GM12865 (cell line): ENCODE results near the gene SLC15A2.

ENCODE experiments used
- DNase-seq: peaks from one replicate; pipeline ENCODE4 v3.0.0; 2010; ENCODE audit warnings: low read depth
- H3K4me3 ChIP-seq: 2 replicates; pipeline ENCODE4 v1.5.1; 2011; ENCODE audit warnings: mild to moderate bottlenecking, low read depth, low read length, control low read depth
- TF ChIP-seq, protein P1 (sequence below): IDR thresholded peaks from 2 replicates; pipeline ENCODE4 v1.5.1; 2011; ENCODE audit warnings: low read length, control low read depth, low read depth, inconsistent platforms; ENCODE audit not compliant: insufficient read depth; ENCODE audit errors: missing control alignments

The SLC15A2 gene

DNA sequence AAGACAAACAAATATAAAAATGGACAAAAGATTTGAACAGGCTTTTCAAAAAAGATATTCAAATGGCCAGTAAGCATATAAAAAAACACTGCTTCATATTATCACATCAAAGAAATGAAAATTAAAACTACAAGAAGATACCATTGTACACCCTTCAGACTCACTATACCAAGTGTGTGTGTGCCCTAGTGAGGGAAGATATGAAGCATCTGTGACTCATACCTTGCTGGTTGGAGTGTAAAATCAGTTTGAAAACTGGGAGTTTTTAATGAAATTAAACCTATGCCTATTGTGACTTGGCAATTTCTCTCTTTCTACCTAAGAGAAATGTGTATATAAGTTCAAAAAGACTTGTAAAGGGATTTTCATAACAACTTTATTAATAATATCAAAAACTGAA, 23.5 kb upstream of the SLC15A2 start:
- no peak for DNase-seq
- no peak overlapping the region for H3K4me3 ChIP-seq
- TF ChIP-seq, protein P1, sequence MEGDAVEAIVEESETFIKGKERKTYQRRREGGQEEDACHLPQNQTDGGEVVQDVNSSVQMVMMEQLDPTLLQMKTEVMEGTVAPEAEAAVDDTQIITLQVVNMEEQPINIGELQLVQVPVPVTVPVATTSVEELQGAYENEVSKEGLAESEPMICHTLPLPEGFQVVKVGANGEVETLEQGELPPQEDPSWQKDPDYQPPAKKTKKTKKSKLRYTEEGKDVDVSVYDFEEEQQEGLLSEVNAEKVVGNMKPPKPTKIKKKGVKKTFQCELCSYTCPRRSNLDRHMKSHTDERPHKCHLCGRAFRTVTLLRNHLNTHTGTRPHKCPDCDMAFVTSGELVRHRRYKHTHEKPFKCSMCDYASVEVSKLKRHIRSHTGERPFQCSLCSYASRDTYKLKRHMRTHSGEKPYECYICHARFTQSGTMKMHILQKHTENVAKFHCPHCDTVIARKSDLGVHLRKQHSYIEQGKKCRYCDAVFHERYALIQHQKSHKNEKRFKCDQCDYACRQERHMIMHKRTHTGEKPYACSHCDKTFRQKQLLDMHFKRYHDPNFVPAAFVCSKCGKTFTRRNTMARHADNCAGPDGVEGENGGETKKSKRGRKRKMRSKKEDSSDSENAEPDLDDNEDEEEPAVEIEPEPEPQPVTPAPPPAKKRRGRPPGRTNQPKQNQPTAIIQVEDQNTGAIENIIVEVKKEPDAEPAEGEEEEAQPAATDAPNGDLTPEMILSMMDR, result no peak

DNA sequence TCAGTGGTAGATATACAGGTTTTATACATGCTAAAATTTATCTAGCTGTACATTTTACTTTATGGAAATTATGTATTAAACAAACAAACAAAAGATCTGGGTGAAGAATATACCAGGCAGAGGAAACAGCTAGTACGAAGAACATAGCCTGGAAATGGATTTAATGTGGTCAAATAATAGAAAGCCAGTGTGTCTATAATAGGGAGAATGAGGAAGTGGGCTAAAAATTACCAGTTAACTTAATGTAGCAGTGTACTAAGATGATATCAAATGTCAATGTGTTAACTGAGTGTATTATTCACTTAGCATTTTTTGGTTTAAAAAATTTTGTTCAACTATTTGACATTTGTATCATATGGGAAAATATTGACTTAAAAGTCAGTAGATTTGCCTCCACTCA, 22.8 kb upstream of the SLC15A2 start:
- TF ChIP-seq, protein P1, result no peak
- H3K4me3 ChIP-seq, result no peak overlapping the region
- DNase-seq, result no peak

DNA sequence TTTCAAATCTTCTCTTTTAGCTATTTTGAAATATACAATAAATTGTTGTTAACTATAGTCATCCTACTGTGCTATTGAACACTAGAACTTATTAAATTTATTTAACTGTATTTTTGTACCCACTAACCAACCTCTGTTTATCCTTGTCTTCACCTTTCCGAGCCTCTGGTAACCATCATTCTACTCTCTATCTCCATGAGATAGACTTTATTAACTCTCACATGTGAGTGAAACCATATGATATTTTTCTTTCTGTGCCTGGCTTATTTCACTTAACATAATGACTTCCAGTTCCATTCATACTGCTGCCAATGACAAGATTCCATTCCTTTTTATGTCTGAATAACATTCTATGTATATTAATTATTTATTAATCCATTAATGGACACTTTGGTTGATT, 15.8 kb upstream of the SLC15A2 start:
- H3K4me3 ChIP-seq, result no peak overlapping the region
- TF ChIP-seq, protein P1, result no peak
- no peak for DNase-seq

DNA sequence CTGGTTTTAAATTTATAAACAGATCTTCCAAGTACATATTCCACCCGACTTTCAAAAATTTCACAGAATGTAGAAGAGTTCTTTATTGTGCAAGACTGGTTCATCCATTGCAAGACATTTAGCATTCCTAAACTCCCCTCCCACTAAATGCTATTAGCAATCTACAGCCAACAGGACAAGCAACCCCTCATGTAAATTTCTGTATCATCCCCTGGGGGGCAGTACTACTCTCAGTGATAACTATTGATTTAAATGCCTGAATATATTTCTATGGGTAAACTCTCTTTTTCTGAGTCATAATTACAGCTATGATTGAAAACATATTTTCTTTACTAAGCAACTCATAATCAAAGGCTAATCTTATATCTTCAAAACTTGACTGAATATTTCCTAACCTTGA, 10.7 kb upstream of the SLC15A2 start:
- H3K4me3 ChIP-seq, result no peak overlapping the region
- DNase-seq, result peak; percentile 28
- TF ChIP-seq, protein P1, result peak; percentile 29

DNA sequence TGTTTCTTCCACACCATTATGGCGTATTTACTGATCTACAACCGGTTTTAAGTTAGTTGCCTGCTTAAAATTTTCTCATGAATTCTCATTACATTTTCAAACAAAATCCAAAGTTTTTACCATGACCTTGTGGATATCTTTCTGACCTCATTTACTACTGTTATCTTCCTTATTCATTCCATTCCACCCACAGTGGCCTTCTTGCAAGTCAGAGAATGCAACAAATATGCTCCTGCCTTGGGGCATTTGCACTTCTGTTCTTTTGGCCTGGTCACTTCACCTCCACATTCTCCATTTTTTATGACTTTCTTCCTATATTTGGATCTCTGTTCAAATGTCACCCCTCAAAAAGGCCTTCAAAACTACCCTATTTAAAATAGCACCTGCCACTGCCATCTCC, 8.8 kb upstream of the SLC15A2 start:
- TF ChIP-seq, protein P1, result no peak
- no peak for DNase-seq

DNA sequence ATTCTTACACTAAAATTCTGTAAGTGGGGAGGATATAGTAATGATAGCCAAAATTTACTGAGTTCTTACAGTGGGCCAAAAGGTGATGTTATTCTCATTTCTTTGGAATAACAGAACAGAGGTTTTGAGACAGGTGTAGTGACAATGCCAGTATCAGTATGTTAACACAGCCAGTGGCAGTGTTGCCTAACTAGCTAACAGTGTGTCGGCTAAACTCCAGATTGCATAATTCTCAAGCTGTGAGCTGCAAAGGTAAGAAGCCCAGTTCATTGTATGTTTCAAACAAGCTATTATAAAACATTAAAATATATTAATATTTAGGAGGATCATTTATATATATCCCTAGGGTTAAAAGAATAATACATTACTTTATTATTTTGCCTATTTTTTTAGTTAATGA, 920 bp downstream of the SLC15A2 start:
- TF ChIP-seq, protein P1, result no peak
- DNase-seq, result no peak
- H3K4me3 ChIP-seq, result no peak overlapping the region

More for the DNA sequence above, 8.8 kb upstream of the SLC15A2 start:
- no peak overlapping the region for H3K4me3 ChIP-seq

DNA sequence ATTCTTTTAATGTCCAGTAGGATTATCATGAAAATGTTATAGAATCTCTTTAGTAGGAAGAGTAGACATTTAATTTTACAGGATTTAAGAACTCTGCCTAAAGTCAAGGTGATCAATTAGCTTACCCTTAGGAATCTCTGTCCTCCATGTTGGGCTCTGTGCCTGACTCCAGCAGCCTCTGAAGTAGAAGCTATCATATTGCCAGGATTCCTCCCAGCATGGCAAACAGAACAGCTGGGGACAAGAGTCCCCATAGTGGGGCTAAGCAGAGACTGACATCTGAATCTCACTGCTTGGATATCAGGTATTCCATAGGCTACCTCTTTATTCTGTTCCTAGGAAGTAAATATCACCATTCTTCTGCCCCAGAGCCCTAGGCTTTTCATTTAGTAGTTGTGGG, 1.5 kb downstream of the SLC15A2 start:
- TF ChIP-seq, protein P1, result no peak
- DNase-seq, result no peak

More for the DNA sequence above, 1.5 kb downstream of the SLC15A2 start:
- no peak overlapping the region for H3K4me3 ChIP-seq
